Activated CD8-positive, alpha-beta memory T cell treated with anti-CD3 and anti-CD28 coated beads, Interleukin-2, amount 10 ng/mL, durations not matched to agents 7 days and 5 days (primary cell): ENCODE data around the gene TRAT1. TPM values are rescaled to one million over a fixed set of nuclear protein-coding genes. Genes with fewer than 3 reads are reported as not detected.

Experiments used
- ATAC-seq: fragments of 150-1000 bp; cut with Tn5 transposase; one replicate; pipeline ENCODE4 v1.10.0; 2021; ENCODE audit warnings: moderate library complexity
- CTCF ChIA-PET: fragments of 350-600 bp; sonication (Branson Sonifier 250); formaldehyde crosslinking; loops from one replicate; lab custom pipeline; 2021; ENCODE audit warnings: antibody characterized with exemption; lab: Charles Lee
- DNase-seq: peaks from one replicate; pipeline ENCODE4 v3.0.0-alpha.2; 2020
- H3K27ac Mint-ChIP-seq: one replicate; pipeline ENCODE4 v1.8.0; 2021; ENCODE audit warnings: mild to moderate bottlenecking, mixed read lengths
- H3K27me3 Mint-ChIP-seq: one replicate; pipeline ENCODE4 v1.8.0; 2021; ENCODE audit warnings: mixed read lengths
- H3K36me3 Mint-ChIP-seq: one replicate; pipeline ENCODE4 v1.8.0; 2021; ENCODE audit warnings: mild to moderate bottlenecking, mixed read lengths
- H3K4me1 Mint-ChIP-seq: one replicate; pipeline ENCODE4 v1.8.0; 2021; ENCODE audit warnings: mixed read lengths
- H3K4me3 Mint-ChIP-seq: one replicate; pipeline ENCODE4 v1.8.0; 2021; ENCODE audit warnings: mild to moderate bottlenecking, moderate library complexity, mixed read lengths
- H3K9me3 Mint-ChIP-seq: one replicate; pipeline ENCODE4 v1.8.0; 2022; ENCODE audit warnings: low read depth, mixed read lengths
- total RNA-seq, 2 experiments: library from RNA; stranded (reverse); gene quantifications; one replicate each; pipeline ENCODE4 v1.2.3, GENCODE V29; 2021

Gene TRAT1
- total RNA-seq, 2 experiments from 2014 or later = 53.8 to 62.4 TPM

DNA sequence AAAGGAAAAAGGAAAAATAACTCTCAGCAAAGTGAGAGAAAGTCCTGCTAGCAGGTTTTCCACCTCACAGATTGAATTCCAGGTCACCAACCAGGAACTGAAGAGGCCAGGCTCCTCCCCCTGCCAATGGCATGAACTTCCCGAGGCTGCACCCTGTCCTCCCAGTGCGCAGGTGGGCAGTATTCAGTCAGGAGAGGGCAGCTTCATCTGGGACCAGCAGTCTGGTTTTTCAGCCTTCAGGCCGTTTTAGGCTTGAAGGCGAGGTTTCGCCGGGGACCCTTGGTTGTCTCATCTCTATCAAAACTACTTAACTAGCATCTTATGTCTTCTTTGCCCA lies 41.2 kb downstream of the TRAT1 start:
- Mint-ChIP-seq H3K27me3 (no peaks in the 10 kb centered on the region), H3K4me1 (peaks cover 36% of the 10 kb centered on the region), H3K27ac (no peak overlapping the region), H3K4me3 (no peak overlapping the region), H3K36me3 (peaks cover 68% of the 10 kb centered on the region), H3K9me3 (peaks cover 12% of the 10 kb centered on the region)
- ATAC-seq = no peak
- DNase-seq = no peak
- CTCF ChIA-PET = no interaction called here

- peaks cover 11% of the 10 kb centered on the region for H3K36me3 Mint-ChIP-seq
- H3K27ac Mint-ChIP-seq = no peak overlapping the region
- DNase-seq (no peak), ATAC-seq (no peak)
- peaks cover 5% of the 10 kb centered on the region for H3K9me3 Mint-ChIP-seq
- H3K27me3 Mint-ChIP-seq = no peaks in the 10 kb centered on the region
- no peak overlapping the region for H3K4me3 Mint-ChIP-seq
- H3K4me1 Mint-ChIP-seq = peaks cover 2% of the 10 kb centered on the region
- CTCF ChIA-PET = interaction anchor here (1.0 kb wide), 1 partner anchor 37 kb away, joined by 3 read pairs; no protein-coding TSS in a partner anchor
These were observed 55.3 kb downstream of the TRAT1 start for GRCh38 chr3:108877901-108878300.

DNA sequence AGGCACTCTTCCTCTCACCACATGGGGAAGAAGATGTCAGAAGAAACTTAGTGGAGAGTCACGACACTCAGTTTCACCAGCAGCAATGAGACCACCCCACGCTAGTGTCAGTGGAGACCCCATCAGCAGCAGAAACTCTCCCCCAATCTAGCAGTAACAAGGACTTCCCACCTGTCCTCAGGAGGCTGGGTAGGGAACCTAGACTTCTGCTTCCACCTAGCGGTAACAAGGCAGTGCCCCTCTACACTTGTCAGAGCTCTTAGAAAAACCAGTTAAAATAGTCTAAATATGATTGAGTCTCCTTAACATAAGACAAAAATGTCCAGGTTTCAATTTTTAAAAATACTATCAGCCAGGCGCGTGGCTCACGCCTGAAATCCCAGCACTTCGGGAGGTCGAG lies 57.3 kb downstream of the TRAT1 start:
- DNase-seq (no peak), ATAC-seq (no peak)
- Mint-ChIP-seq H3K4me3 (no peak overlapping the region), H3K9me3 (peaks cover 2% of the 10 kb centered on the region), H3K27ac (no peak overlapping the region), H3K4me1 (peaks cover 10% of the 10 kb centered on the region), H3K36me3 (peaks cover 5% of the 10 kb centered on the region), H3K27me3 (no peaks in the 10 kb centered on the region)
- CTCF ChIA-PET = no interaction called here

DNA sequence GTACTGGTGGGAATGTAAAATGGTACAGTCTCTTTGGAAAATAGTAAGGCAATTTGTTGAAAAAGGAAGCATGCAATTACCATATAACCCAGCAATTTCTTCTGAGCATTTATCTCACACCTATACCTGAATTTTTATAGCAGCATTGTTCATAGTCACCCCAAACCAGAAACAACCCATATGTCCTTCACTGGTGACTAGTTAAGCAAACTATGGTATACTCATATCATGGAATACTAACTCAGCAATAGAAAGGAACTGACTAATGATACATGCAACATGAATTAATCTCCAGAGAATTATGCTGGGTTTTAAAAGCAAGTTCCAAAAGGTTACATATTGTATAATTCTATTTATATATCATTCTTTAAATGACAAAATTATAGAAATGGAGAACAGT lies 60.2 kb downstream of the TRAT1 start:
- no peak for DNase-seq
- H3K27ac Mint-ChIP-seq = no peak overlapping the region
- ATAC-seq = no peak
- no peaks in the 10 kb centered on the region for H3K27me3 Mint-ChIP-seq
- peaks cover 5% of the 10 kb centered on the region for H3K36me3 Mint-ChIP-seq
- peaks cover 10% of the 10 kb centered on the region for H3K4me1 Mint-ChIP-seq
- H3K9me3 Mint-ChIP-seq = peaks cover 5% of the 10 kb centered on the region
- CTCF ChIA-PET = no interaction called here
- no peak overlapping the region for H3K4me3 Mint-ChIP-seq

GRCh38 chr3:108883373-108883772 lies 60.8 kb downstream of the TRAT1 start:
- H3K27me3 Mint-ChIP-seq = no peaks in the 10 kb centered on the region
- peaks cover 4% of the 10 kb centered on the region for H3K36me3 Mint-ChIP-seq
- peaks cover 10% of the 10 kb centered on the region for H3K4me1 Mint-ChIP-seq
- H3K4me3 Mint-ChIP-seq = no peak overlapping the region
- no peak for DNase-seq
- CTCF ChIA-PET = no interaction called here
- no peak for ATAC-seq
- H3K9me3 Mint-ChIP-seq = peaks cover 5% of the 10 kb centered on the region
- H3K27ac Mint-ChIP-seq = no peak overlapping the region

GRCh38 chr3:108887121-108887520 lies 64.5 kb downstream of the TRAT1 start:
- DNase-seq (no peak), ATAC-seq (no peak)
- H3K4me1 Mint-ChIP-seq = peaks cover 10% of the 10 kb centered on the region
- no peaks in the 10 kb centered on the region for H3K27me3 Mint-ChIP-seq
- no peaks in the 10 kb centered on the region for H3K36me3 Mint-ChIP-seq
- CTCF ChIA-PET = interaction anchor here (1.4 to 1.5 kb wide), 2 partner anchors 22 to 28 kb away, joined by 3 to 4 read pairs; no protein-coding TSS in a partner anchor
- H3K4me3 Mint-ChIP-seq = no peak overlapping the region
- H3K9me3 Mint-ChIP-seq = peaks cover 3% of the 10 kb centered on the region
- no peak overlapping the region for H3K27ac Mint-ChIP-seq

DNA sequence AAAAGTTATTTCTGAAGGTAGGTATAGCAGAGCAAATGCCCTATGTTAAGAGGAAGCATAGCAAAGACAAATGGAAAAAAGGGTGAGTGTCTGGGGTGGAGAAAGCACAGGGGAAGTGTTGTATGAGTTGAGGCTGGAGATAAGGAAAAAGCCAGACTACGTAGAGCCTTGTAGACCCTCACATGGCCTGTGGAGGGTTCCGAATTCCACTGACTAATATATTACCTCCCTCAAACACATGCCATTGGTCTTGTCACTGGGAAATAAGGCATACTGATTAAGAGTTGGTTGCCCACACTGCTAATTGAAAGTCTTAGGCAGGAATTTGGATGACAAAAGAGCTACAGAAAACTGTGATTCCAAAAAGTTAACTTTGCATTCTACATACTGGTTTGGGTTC lies 65.2 kb downstream of the TRAT1 start:
- CTCF ChIA-PET = no interaction called here
- Mint-ChIP-seq H3K4me3 (no peak overlapping the region), H3K27me3 (no peaks in the 10 kb centered on the region), H3K27ac (no peak overlapping the region), H3K36me3 (no peaks in the 10 kb centered on the region), H3K4me1 (peaks cover 9% of the 10 kb centered on the region), H3K9me3 (peaks cover 3% of the 10 kb centered on the region)
- ATAC-seq (no peak), DNase-seq (no peak)

GRCh38 chr3:108891833-108892232 lies 69.2 kb downstream of the TRAT1 start:
- ATAC-seq (no peak), DNase-seq (no peak)
- no peaks in the 10 kb centered on the region for H3K4me1 Mint-ChIP-seq
- H3K36me3 Mint-ChIP-seq = peaks cover 1% of the 10 kb centered on the region
- H3K9me3 Mint-ChIP-seq = peaks cover 3% of the 10 kb centered on the region
- no peak overlapping the region for H3K4me3 Mint-ChIP-seq
- CTCF ChIA-PET = no interaction called here
- no peak overlapping the region for H3K27ac Mint-ChIP-seq
- peaks cover 7% of the 10 kb centered on the region for H3K27me3 Mint-ChIP-seq

- H3K9me3 Mint-ChIP-seq = no peaks in the 10 kb centered on the region
- CTCF ChIA-PET = no interaction called here
- H3K36me3 Mint-ChIP-seq = peaks cover 2% of the 10 kb centered on the region
- H3K27ac Mint-ChIP-seq = no peak overlapping the region
- peaks cover 7% of the 10 kb centered on the region for H3K27me3 Mint-ChIP-seq
- peaks cover 14% of the 10 kb centered on the region for H3K4me1 Mint-ChIP-seq
- ATAC-seq (no peak), DNase-seq (no peak)
- H3K4me3 Mint-ChIP-seq = no peak overlapping the region
These were observed 72.4 kb downstream of the TRAT1 start for GRCh38 chr3:108894981-108895380.

- ATAC-seq (peak; percentile 76), DNase-seq (no peak)
- H3K36me3 Mint-ChIP-seq = peaks cover 3% of the 10 kb centered on the region
- H3K4me1 Mint-ChIP-seq = peaks cover 23% of the 10 kb centered on the region
- H3K9me3 Mint-ChIP-seq = peaks cover 2% of the 10 kb centered on the region
- peak overlapping the region; percentile 35 for H3K4me3 Mint-ChIP-seq
- H3K27me3 Mint-ChIP-seq = peaks cover 7% of the 10 kb centered on the region
- peak overlapping the region; percentile 72 for H3K27ac Mint-ChIP-seq
- CTCF ChIA-PET = interaction anchor here (0.7 to 1.5 kb wide), 5 partner anchors 9 to 236 kb away, joined by 3 to 9 read pairs (median 4); no protein-coding TSS in a partner anchor
These were observed 75.3 kb downstream of the TRAT1 start for GRCh38 chr3:108897883-108898282.

DNA sequence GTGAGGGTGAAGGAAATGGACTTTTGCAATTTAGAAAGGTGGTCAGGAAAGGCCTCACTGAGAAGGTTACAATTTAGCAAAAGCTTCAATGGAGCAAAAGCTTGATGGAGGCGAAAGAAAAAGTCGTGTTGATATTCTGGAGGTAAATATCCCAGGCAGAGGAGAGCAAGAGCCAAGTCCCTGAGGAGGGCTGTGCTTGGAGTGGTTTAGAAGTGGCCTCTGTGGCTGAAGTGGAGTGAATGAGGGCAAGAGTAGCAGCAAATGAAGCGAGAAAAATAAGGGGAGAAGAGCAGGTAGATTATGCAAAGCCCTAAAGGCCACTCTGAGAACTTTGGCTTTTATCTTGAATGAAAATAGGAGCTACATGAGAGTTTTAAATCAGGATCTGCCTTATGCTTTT lies 76.9 kb downstream of the TRAT1 start:
- ATAC-seq (no peak), DNase-seq (no peak)
- CTCF ChIA-PET = interaction anchor here (1.0 to 1.7 kb wide), 4 partner anchors 16 to 81 kb away, joined by 3 to 4 read pairs (median 3); no protein-coding TSS in a partner anchor
- peaks cover 2% of the 10 kb centered on the region for H3K9me3 Mint-ChIP-seq
- no peak overlapping the region for H3K27ac Mint-ChIP-seq
- H3K27me3 Mint-ChIP-seq = peaks cover 4% of the 10 kb centered on the region
- H3K4me3 Mint-ChIP-seq = no peak overlapping the region
- H3K36me3 Mint-ChIP-seq = peaks cover 5% of the 10 kb centered on the region
- peaks cover 23% of the 10 kb centered on the region for H3K4me1 Mint-ChIP-seq

Other genes starting within 250 kb of the TRAT1 start
- gene CIP2A, start 233.3 kb upstream of the TRAT1 start, total RNA-seq = 10 to 100 TPM; 66.6 to 71.3 TPM
- gene DZIP3, start 233.1 kb upstream of the TRAT1 start, total RNA-seq = 10 to 100 TPM; 25.0 to 26.3 TPM
- not detected for gene RETNLB, start 65.4 kb upstream of the TRAT1 start, total RNA-seq
- gene GUCA1C, start 131.1 kb downstream of the TRAT1 start, total RNA-seq = not detected